Rectal smooth muscle tissue (tissue), 1 donor: ENCODE data around the gene KRTAP5-7.

ENCODE experiments used
- H3K27ac ChIP-seq: one replicate; pipeline ENCODE4 v1.7.0; 2013; ENCODE audit warnings: low read depth, low read length, inconsistent platforms
- H3K27me3 ChIP-seq: one replicate; pipeline ENCODE4 v1.7.0; 2013; ENCODE audit warnings: low read length; ENCODE audit not compliant: control insufficient read depth, insufficient read depth
- H3K36me3 ChIP-seq: one replicate; pipeline ENCODE4 v1.7.0; 2013; ENCODE audit warnings: low read length; ENCODE audit not compliant: control insufficient read depth, insufficient read depth
- H3K4me1 ChIP-seq: one replicate; pipeline ENCODE4 v1.7.0; 2013; ENCODE audit warnings: low read length; ENCODE audit not compliant: control insufficient read depth, insufficient read depth
- H3K4me3 ChIP-seq: one replicate; pipeline ENCODE4 v1.7.0; 2013; ENCODE audit warnings: low read length
- H3K9ac ChIP-seq: one replicate; pipeline ENCODE4 v1.7.0; 2013; ENCODE audit warnings: low read length

Gene KRTAP5-7

GRCh38 chr11:71500601-71501021 lies 26.5 kb upstream of the KRTAP5-7 start:
- Histone ChIP-seq H3K27ac (no peak overlapping the region), H3K4me1 (no peaks in the 10 kb centered on the region), H3K36me3 (peaks cover 42% of the 10 kb centered on the region), H3K4me3 (no peak overlapping the region), H3K27me3 (no peaks in the 10 kb centered on the region), H3K9ac (no peak overlapping the region)

GRCh38 chr11:71501071-71501985 lies 25.7 kb upstream of the KRTAP5-7 start:
- no peak overlapping the region for H3K27ac ChIP-seq
- peaks cover 43% of the 10 kb centered on the region for H3K36me3 ChIP-seq
- no peaks in the 10 kb centered on the region for H3K27me3 ChIP-seq
- no peak overlapping the region for H3K4me3 ChIP-seq
- no peak overlapping the region for H3K9ac ChIP-seq
- H3K4me1 ChIP-seq: no peaks in the 10 kb centered on the region

GRCh38 chr11:71502026-71502425 lies 25.0 kb upstream of the KRTAP5-7 start:
- no peaks in the 10 kb centered on the region for H3K27me3 ChIP-seq
- H3K4me1 ChIP-seq: no peaks in the 10 kb centered on the region
- H3K4me3 ChIP-seq: no peak overlapping the region
- no peak overlapping the region for H3K9ac ChIP-seq
- H3K27ac ChIP-seq: no peak overlapping the region
- peaks cover 38% of the 10 kb centered on the region for H3K36me3 ChIP-seq

GRCh38 chr11:71502871-71503435 lies 24.1 kb upstream of the KRTAP5-7 start:
- no peaks in the 10 kb centered on the region for H3K27me3 ChIP-seq
- no peak overlapping the region for H3K27ac ChIP-seq
- H3K36me3 ChIP-seq: peaks cover 30% of the 10 kb centered on the region
- no peak overlapping the region for H3K9ac ChIP-seq
- no peaks in the 10 kb centered on the region for H3K4me1 ChIP-seq
- H3K4me3 ChIP-seq: no peak overlapping the region

- Histone ChIP-seq H3K4me1 (no peaks in the 10 kb centered on the region), H3K4me3 (no peak overlapping the region), H3K27ac (no peak overlapping the region), H3K36me3 (peaks cover 21% of the 10 kb centered on the region), H3K27me3 (no peaks in the 10 kb centered on the region), H3K9ac (no peak overlapping the region)
These were observed 22.5 kb upstream of the KRTAP5-7 start for GRCh38 chr11:71504531-71504930.

GRCh38 chr11:71505001-71505400 lies 22.1 kb upstream of the KRTAP5-7 start:
- H3K4me1 ChIP-seq: no peaks in the 10 kb centered on the region
- H3K27ac ChIP-seq: no peak overlapping the region
- H3K9ac ChIP-seq: no peak overlapping the region
- H3K36me3 ChIP-seq: peaks cover 17% of the 10 kb centered on the region
- no peaks in the 10 kb centered on the region for H3K27me3 ChIP-seq
- H3K4me3 ChIP-seq: no peak overlapping the region

- H3K36me3 ChIP-seq: peaks cover 17% of the 10 kb centered on the region
These were observed 21.3 kb upstream of the KRTAP5-7 start for GRCh38 chr11:71505781-71506180.

GRCh38 chr11:71507102-71507501 lies 20.0 kb upstream of the KRTAP5-7 start:
- Histone ChIP-seq H3K36me3 (peaks cover 9% of the 10 kb centered on the region), H3K4me1 (no peaks in the 10 kb centered on the region)

More at GRCh38 chr11:71505781-71506180, 21.3 kb upstream of the KRTAP5-7 start:
- Histone ChIP-seq H3K4me1 (no peaks in the 10 kb centered on the region), H3K27ac (no peak overlapping the region), H3K9ac (no peak overlapping the region), H3K4me3 (no peak overlapping the region), H3K27me3 (no peaks in the 10 kb centered on the region)

GRCh38 chr11:71518506-71519471 lies 8.3 kb upstream of the KRTAP5-7 start:
- no peaks in the 10 kb centered on the region for H3K4me1 ChIP-seq
- H3K27ac ChIP-seq: no peak overlapping the region
- H3K27me3 ChIP-seq: no peaks in the 10 kb centered on the region
- H3K36me3 ChIP-seq: no peaks in the 10 kb centered on the region
- no peak overlapping the region for H3K9ac ChIP-seq
- H3K4me3 ChIP-seq: no peak overlapping the region

More at GRCh38 chr11:71507102-71507501, 20.0 kb upstream of the KRTAP5-7 start:
- Histone ChIP-seq H3K4me3 (no peak overlapping the region), H3K27ac (no peak overlapping the region), H3K27me3 (no peaks in the 10 kb centered on the region), H3K9ac (no peak overlapping the region)

GRCh38 chr11:71519546-71519945 lies 7.5 kb upstream of the KRTAP5-7 start:
- Histone ChIP-seq H3K4me1 (no peaks in the 10 kb centered on the region), H3K9ac (no peak overlapping the region), H3K4me3 (no peak overlapping the region), H3K27me3 (no peaks in the 10 kb centered on the region), H3K27ac (no peak overlapping the region), H3K36me3 (no peaks in the 10 kb centered on the region)

GRCh38 chr11:71525188-71525937 lies 1.7 kb upstream of the KRTAP5-7 start:
- Histone ChIP-seq H3K27ac (no peak overlapping the region), H3K4me3 (no peak overlapping the region), H3K27me3 (no peaks in the 10 kb centered on the region), H3K9ac (no peak overlapping the region), H3K36me3 (no peaks in the 10 kb centered on the region), H3K4me1 (no peaks in the 10 kb centered on the region)
